GM21825 (cell line): ENCODE measurements around the gene SLC25A14.
A peak's percentile ranks its signal among the peaks of the same experiment; 100 is the strongest.

Source experiments
- ATAC-seq: cut with Tn5 transposase; IDR thresholded peaks from one replicate; pipeline ENCODE4 v1.9.1; 2021; ENCODE audit warnings: mild to moderate bottlenecking, moderate library complexity; ENCODE audit not compliant: unreplicated experiment

Gene SLC25A14

DNA sequence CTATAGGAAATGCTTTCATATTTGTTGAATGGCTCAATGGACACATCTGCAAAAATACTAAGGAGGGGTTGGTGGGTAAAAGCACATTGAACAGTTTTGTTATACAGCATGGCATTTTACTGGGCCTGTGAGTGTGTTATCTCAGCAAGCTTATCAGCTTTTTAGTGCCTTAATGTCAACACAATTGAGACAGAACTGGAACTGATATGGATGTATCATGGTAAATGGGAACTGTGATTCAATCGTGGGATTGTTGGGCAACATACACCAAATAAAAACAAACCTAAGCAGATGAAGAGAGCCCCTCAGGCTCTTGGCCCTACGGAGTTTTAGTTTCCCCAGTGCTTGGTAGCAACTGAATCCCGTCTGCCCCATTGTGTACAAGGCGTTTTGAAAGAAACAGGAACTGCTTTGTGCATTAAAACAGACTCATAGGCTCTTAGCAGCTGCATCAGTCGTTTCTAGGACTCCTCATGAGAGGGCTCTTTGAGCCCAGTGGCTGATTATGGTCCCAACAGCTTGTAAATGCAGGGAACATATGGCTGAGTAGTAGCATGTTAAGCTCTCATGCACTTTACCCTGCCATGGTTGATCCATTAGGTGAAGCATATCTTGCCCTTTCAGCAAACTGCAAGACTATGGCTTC, 38.4 kb downstream of the SLC25A14 start:
- ATAC-seq: no peak

DNA sequence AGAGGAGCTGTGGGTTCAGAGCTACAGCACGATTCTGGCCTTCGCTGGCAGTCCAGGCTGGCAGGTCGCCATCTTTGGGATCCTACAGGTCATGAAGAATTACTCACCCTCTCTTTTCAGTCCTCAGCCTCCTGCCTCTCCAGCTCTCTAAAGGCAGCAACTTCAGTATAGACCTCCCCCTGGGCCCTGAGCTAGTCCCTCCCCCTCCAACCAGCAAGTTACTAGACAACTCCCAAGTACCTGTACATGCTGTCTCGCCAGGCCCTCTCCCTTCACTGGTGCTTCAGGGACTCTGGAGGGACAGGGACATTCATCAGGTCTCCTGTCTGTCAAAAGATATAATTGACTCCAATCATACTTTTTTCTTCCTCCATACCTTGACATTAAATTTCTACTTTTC, 45.8 kb downstream of the SLC25A14 start, which contains the start of gene GPR119:
GPR119 (minus strand) TSS at position 155 of the 400 bp plus-strand sequence. CDS start 227 bp downstream, outside the sequence.
- no peak for ATAC-seq

DNA sequence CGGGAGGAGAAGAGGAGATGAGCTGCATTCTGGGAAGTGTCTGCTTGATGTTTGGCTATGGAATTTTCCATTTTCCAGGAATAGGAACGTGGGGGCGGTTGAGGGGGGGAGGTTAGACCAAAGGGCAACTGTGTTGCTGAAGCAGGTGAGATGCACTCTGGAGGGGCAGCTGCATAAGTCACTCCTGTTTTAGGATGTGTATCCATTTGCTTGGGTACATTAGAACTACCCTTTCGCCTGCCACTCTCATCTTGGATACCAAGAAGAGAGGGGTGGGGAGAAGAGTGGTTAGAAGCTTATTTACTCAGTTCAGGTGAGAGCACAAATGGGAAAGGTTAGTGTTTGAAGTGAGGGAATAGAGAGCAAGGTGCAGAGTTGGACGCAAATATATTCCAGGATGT, 46.7 kb downstream of the SLC25A14 start:
- no peak for ATAC-seq

DNA sequence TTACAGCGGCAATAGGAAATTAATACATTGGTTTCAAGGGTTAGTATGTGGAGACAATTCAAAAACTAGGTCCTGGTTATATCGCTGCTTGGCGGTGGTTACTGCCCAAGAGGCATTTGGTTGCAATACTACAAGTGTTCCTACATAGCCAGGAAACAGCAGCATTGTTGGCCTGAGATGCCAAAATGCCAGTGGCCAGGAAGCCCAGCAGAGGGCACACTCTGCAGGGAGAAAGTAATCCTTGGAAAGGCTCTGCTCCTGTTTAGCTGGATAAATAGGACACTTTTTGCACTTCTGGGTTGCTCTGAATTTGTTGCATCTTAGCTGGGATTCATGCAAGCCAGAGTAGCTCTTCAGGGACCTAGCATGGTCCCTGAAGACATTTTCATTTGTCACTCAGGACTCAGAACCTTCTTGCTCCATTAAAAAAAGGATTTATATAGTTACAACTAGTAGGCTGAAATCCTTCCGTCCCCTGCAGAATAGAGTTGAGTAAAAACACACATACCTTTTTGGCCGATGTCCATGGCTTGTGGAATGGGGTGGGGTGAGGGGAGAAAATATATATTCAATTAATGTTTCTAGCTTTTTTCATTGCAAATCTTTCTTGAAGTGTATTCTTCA, 53.8 kb downstream of the SLC25A14 start:
- no peak for ATAC-seq

DNA sequence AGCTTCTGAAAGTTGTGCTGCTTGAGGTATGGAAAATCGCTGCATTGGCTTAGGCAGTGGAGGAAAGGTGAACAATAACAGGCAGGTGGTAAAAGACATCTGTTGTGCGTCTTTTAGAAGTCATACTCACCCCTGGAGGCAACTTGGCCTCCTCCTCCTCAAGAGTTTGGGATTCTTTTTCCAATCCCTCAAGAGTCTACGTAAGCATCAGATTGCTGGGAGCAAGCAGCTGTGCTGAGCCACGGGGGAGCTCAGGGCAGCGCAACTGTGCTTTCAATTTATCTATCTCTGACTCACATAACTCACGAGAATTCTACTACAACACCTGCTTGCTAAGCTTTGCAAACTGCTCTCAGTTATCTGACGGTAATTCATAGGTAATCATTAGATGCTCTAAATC, 55.6 kb downstream of the SLC25A14 start:
- ATAC-seq: no peak

DNA sequence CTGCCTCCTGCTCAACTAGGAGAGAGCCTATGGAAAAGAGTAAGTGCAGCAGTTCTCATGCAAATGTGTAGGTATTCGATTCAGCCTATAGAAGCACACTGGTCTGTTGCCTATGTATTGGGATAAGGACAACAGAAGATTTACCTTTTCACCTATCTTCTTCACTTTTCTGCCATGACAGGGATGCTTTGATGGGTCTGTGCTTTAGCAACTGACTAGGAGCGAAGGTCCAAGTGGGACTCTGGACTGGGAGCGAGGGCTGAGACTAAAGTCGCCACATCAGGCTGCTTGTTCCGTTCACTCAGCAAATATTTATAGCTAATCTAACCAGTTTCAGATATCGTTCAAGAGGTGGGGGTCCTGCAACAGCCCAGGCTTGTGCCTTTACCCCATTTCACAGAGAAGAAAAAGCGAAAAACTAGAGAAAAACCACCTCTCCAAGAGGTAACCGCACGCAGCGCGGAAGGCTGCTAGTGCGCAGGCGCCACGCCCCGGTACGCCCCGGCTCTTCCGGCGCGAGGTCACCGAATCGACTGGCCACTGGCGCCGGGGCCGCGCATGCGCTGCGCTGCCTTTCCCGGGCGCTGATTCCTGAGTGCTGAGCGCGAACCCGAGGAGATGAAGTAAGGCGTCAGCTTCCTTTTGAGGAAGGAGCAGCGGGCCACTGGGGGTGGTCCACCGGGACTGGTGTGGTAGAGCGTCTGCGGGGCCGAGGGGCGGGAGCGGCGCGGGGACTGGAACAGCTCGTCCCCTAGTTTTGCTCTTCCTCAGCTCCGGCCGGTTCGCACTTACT, 61.9 kb downstream of the SLC25A14 start, which contains the start of gene RBMX2:
RBMX2 (plus strand) TSS at position 573 of the 793 bp plus-strand sequence; CDS start at position 619, 46 bp downstream.
- peak; percentile 93 for ATAC-seq

DNA sequence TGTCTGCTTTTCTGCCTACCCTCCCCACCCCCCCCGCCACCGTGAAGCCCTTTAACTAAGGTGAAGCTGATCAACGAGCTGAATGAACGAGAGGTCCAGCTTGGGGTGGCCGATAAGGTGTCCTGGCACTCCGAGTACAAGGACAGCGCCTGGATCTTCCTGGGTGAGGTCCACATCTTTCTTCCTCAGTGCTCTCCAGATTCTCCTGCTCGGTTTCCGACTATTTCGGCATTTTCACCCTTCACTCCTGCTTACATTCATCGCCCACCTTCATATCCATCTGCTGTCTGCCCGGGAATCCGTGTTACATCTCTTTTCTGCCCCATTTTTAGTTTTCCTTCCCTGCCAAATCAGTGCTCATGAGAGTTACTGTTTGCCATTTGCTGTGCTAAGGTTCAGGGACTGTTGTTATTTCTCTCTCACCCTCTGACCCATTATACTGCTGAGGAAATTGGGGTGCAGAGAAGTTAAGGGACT, 62.5 kb downstream of the SLC25A14 start:
- peak; percentile 10 for ATAC-seq

DNA sequence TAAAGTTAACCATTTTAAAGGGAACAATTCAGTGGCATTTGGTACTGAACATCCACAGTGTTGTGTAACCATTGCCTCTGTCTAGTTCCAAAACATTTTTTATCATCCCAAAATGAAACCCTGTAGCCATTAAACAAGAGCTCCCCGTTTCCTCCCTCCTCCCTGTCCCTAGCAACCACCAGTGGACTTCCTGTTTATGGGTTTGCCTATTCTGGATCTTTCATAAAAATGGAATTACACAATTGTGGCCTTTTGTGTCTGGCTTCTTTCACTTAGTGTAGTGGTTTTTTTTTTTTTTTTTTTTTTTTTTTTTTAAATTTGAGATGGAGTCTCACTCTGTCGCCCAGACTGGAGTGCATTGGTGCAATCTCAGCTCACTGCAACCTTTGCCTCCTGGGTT, 73.7 kb downstream of the SLC25A14 start:
- ATAC-seq: no peak

DNA sequence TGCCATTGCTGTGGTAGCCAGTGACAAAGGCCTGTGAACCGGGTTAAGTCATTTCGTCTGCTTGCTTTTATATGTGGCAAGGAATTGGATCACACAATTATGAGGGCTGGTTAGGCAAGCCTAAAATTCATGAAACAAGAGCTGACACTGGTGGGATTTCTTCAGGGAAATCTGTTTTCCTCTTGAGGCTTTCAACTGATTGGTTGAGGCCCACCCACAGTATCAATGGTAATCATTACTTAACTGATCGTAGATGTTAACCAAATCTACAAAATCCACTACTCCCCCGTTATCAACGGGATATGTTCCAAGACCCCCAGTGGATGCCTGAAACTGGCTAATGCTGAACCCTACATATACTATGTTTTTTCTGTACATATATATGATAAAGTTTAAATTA, 75.1 kb downstream of the SLC25A14 start:
- ATAC-seq: no peak

DNA sequence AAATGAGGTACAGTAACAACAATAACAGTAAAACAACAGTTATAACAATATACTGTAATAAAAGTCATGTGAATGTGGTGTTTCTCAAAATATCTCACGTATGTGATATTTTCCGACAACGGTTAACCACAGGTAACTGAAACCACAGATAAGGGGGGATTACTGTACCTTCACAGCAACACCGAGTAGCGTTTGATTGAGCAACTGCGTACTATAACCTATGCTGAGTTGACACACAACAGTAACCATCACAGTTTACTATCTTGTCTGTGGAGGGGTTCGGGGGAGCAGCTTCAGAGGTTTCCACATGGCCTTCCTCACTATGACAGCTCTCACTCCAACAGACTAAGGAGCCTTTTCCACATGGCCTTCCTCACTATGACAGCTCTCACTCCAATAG, 75.5 kb downstream of the SLC25A14 start:
- no peak for ATAC-seq

DNA sequence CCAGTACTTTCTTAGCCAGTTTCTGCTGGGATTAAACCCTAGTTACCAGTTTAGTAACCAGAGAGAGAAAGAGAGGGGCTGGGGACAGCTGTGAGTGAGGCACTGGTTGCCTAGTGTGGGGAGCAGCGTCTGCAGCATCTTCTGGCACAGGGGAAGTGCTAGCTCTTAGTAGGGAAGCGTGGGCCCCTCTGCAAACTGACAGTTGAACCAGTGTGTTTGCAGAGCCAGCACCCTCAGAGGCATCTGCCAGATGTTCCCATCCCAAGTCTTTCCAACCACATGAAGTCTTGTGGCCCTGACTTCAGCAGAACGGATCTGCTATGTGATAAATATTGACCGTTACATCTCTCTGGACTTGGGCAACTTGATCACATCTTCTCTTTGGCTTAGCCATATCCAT, 77.1 kb downstream of the SLC25A14 start:
- ATAC-seq: no peak

DNA sequence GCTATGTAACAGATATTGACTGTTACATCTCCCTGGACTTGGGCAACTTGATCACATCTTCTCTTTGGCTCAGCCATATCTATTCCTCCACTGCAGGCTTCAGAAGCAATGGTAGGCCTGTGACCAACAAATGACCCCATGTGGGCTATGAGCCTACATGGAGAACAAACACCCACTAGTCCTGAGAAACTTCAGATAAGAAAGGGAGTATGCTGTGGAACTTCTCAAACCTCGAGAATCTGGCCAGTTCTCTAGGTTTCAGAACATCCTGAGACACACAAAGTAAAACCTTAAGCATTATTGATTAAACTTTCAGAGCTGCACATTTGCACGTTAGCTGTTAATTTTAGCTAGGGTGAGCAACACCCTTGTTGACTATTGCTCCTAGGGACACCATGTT, 78.3 kb downstream of the SLC25A14 start:
- ATAC-seq: no peak

DNA sequence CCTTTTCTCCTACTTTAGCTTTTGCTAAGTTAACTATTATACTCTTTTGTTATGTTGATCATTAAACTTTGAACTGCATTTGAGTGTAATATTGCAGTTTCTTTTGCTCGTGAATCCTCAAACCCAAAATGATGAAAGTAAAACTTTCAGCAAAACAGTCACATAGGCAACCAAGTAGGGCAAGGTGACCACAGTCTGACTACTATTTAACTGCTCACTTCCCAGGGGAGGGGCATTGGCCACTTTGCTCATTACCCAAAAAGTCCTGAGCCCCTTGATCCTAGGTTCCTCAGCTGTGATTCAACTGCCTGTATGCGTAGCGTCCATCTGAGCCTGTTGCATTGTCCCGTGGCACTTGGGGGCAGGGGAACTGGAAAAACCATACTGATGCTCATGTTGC, 79.0 kb downstream of the SLC25A14 start:
- ATAC-seq: no peak

DNA sequence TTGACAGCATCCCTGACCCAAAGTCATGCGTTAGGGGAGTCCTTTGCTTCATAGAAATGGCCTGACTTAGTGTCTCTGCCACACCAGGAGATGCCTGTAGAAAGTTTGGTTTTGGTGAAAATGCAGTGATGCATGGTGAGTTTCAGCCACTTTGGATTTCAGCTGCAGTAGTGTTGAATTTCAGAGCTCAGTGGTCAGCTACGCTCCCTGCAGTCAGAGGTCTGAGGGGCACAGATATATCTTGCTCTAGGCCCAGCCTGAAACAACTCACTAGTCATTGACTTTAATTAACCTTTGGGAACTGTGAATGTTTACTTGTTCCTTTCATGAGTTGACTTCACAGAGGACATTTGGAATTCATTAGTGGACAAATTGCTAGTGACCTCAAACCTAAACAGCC, 79.5 kb downstream of the SLC25A14 start:
- no peak for ATAC-seq
